PC-9 (cell line): Measurements from ENCODE around the gene HOMER3.
A peak's percentile ranks its signal among the peaks of the same experiment; 100 is the strongest.

Experiments used
- EZH2 ChIP-seq: fragments of 200-600 bp; sonication (generic); IDR thresholded peaks from 2 replicates; pipeline ENCODE4 v1.8.0; 2017; ENCODE audit warnings: antibody characterized with exemption, low read depth
- TF ChIP-seq, protein P1 (sequence below): fragments of 200-600 bp; sonication (generic); conservative IDR thresholded peaks from 2 replicates; pipeline ENCODE4 v1.6.1; 2017; ENCODE audit warnings: mixed run types, antibody characterized with exemption, mild to moderate bottlenecking, moderate library complexity

DNA sequence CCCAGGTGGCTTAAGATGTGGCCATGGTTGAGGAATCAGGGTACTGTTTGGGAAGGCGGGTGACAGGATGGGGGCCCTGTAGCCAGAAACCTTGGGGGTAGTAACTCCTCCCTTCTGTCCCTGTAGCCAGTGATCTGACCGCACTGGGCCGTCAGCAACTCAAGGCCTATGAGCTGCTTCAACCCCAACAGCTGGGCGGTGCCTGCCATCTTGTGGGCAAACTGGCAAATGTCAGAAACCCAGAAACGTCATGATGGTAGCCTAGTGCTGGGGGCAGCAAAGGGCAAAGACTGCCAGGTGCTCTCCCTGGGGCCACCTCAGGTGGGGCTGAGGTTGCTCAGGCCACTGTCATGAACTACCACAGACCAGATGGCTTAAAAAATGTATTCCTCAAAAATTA is 25.4 kb downstream of the HOMER3 start:
- TF ChIP-seq, protein P1, sequence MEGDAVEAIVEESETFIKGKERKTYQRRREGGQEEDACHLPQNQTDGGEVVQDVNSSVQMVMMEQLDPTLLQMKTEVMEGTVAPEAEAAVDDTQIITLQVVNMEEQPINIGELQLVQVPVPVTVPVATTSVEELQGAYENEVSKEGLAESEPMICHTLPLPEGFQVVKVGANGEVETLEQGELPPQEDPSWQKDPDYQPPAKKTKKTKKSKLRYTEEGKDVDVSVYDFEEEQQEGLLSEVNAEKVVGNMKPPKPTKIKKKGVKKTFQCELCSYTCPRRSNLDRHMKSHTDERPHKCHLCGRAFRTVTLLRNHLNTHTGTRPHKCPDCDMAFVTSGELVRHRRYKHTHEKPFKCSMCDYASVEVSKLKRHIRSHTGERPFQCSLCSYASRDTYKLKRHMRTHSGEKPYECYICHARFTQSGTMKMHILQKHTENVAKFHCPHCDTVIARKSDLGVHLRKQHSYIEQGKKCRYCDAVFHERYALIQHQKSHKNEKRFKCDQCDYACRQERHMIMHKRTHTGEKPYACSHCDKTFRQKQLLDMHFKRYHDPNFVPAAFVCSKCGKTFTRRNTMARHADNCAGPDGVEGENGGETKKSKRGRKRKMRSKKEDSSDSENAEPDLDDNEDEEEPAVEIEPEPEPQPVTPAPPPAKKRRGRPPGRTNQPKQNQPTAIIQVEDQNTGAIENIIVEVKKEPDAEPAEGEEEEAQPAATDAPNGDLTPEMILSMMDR, result peak; percentile 65
- no peak for TF ChIP-seq EZH2
